ENCODE results near the gene FCMR. TPM values are rescaled to one million over a fixed set of nuclear protein-coding genes. Genes with fewer than 3 reads are reported as not detected.

The FCMR gene
- total RNA-seq, 2 donors from 2014 or later, result 1.3 to 5.0 TPM

DNA sequence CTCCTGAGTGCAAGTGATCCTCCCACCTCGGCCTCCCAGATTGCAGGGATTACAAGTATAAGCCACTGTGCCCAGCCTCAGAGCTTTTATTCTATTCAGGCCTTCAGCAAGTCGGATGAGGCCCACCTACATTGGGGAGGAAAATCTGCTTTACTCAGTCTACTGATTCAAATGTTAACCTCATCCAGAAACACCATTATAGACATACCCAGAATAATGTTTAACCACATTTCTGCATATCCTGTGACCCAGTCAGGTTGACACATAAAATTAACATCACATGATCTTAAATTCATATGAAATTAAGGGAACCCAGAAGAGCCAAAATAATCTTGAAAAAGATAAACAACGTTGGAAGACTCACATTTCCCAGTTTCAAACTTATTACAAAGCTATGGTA is 41.4 kb downstream of the FCMR start:
- DNase-seq (ENCODE audit: low spot score), result no peak
- TF ChIP-seq, protein P1, sequence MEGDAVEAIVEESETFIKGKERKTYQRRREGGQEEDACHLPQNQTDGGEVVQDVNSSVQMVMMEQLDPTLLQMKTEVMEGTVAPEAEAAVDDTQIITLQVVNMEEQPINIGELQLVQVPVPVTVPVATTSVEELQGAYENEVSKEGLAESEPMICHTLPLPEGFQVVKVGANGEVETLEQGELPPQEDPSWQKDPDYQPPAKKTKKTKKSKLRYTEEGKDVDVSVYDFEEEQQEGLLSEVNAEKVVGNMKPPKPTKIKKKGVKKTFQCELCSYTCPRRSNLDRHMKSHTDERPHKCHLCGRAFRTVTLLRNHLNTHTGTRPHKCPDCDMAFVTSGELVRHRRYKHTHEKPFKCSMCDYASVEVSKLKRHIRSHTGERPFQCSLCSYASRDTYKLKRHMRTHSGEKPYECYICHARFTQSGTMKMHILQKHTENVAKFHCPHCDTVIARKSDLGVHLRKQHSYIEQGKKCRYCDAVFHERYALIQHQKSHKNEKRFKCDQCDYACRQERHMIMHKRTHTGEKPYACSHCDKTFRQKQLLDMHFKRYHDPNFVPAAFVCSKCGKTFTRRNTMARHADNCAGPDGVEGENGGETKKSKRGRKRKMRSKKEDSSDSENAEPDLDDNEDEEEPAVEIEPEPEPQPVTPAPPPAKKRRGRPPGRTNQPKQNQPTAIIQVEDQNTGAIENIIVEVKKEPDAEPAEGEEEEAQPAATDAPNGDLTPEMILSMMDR (IDR thresholded peaks at IDR 0.05), result no peak
- Histone ChIP-seq H3K4me1 (no peaks in the 10 kb centered on the region), H3K27ac (no peak overlapping the region), H3K27me3 (no peaks in the 10 kb centered on the region), H3K9me3 (peaks cover 4 to 23% of the 10 kb centered on the region in 2 donors), H3K36me3 (no peaks in the 10 kb centered on the region), H3K4me3 (no peak overlapping the region)

DNA sequence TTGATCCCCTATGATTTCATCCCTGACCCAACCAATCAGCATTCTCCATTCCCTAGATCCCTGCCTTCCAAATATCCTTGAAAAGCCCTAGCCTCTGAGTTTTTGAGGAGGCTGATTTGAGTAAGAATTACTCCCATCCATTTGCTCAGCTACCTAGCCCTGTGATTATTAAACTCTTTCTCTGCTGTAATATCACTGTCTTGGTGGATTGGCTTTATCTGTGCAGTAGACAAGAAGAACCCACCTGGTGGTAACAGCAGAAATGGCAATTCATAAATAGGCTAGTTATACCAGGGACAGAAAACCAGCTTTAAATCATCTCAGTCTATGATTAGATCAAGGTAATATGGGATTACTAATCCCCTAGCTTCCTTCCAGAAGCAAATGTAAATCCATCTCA is 43.3 kb downstream of the FCMR start:
- Histone ChIP-seq H3K4me3 (no peak overlapping the region), H3K27ac (no peak overlapping the region), H3K36me3 (no peaks in the 10 kb centered on the region), H3K9me3 (peaks cover 4 to 23% of the 10 kb centered on the region in 2 donors), H3K4me1 (no peaks in the 10 kb centered on the region), H3K27me3 (no peaks in the 10 kb centered on the region)
- TF ChIP-seq, protein P1 (IDR thresholded peaks at IDR 0.05), result no peak
- DNase-seq (ENCODE audit: low spot score), result no peak

DNA sequence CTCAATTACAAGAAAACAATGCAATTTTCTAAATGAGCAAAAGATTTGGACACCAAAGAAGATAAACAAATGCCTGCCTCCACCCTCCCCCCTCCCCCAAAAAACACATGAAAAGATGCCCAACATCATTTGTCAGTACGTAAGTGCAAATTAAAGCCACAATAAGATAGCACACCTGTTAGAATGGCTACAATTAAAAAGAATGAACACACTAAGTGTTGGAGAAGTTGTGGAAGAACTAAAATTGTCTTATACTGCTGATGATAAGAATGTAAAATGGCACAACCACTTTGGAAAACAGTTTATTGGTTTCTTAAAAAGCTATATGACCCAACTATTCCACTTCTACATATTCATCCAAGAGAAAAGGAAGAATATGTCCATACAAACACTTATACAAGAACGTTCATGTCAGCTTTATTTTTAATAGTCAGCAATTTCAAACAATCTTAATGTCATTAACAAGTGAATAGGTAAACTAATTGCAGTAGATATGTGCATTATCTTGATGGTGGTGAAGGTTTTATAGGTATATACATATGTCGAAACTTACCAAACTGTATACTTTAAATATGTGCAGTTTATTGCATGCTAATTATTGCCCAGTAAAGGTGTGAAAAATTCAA is 45.9 kb downstream of the FCMR start:
- Histone ChIP-seq H3K4me1 (no peaks in the 10 kb centered on the region), H3K4me3 (no peak overlapping the region), H3K36me3 (no peaks in the 10 kb centered on the region), H3K27me3 (no peaks in the 10 kb centered on the region), H3K27ac (no peak overlapping the region), H3K9me3 (peaks cover 4 to 23% of the 10 kb centered on the region in 2 donors)
- no peak for DNase-seq (ENCODE audit: low spot score)
- TF ChIP-seq, protein P1 (IDR thresholded peaks at IDR 0.05), result no peak

DNA sequence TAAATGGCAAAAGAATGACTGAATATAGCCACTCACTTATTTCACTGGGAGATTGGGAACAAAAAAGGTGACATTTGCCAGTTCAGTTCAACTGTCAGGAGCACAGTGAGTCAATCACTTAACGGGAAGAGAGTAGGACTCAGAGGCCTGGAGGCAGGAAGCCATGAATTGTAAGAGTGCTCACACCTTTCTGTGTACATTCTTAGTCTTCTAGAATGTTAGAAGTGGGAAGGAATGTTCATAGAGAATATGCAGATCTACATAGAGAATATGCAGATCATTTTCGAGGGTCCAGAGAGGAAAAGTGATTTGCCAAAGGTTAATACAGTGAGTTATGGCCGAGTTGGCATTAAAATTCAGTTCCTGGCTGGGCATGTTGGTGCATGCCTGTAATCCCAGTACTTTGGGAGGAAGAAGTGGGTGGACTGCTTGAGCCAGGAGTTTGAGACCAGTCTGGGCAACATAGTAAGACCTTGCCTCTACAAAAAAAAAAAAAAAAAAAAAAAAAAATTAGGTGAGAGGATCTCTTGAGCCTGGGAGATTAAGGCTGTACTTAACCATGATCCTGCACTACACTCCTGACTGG is 48.0 kb downstream of the FCMR start:
- no peak overlapping the region for H3K4me3 ChIP-seq
- TF ChIP-seq, protein P1 (IDR thresholded peaks at IDR 0.05), result no peak
- no peaks in the 10 kb centered on the region for H3K4me1 ChIP-seq
- H3K27ac ChIP-seq, result no peak overlapping the region
- no peaks in the 10 kb centered on the region for H3K36me3 ChIP-seq
- no peaks in the 10 kb centered on the region for H3K27me3 ChIP-seq
- peaks cover 4 to 20% of the 10 kb centered on the region in 2 donors for H3K9me3 ChIP-seq
- DNase-seq (ENCODE audit: low spot score), result no peak

DNA sequence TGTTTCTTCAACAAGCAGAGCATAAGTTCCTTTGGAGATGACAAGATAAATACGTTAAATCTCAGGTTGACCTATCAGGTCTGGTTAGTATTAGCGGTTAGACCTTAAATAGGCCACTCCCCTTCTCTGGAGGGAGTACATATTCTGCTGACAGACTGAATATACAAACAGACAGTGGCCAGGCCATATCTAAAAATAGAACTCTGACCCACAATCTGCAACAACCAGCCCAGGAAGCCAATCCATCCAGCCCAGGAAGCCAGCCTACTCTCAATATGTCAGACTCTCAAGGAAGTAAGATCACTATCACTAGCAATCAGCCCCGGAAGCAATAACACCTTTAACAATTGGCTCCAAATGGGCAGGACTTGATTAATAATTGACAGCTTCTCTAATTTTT is 49.6 kb downstream of the FCMR start:
- Histone ChIP-seq H3K27me3 (no peaks in the 10 kb centered on the region), H3K4me3 (no peak overlapping the region), H3K36me3 (no peaks in the 10 kb centered on the region), H3K27ac (no peak overlapping the region), H3K9me3 (peaks cover 0 to 5% of the 10 kb centered on the region in 2 donors), H3K4me1 (no peaks in the 10 kb centered on the region)
- TF ChIP-seq, protein P1 (IDR thresholded peaks at IDR 0.05), result no peak
- DNase-seq (ENCODE audit: low spot score), result no peak

DNA sequence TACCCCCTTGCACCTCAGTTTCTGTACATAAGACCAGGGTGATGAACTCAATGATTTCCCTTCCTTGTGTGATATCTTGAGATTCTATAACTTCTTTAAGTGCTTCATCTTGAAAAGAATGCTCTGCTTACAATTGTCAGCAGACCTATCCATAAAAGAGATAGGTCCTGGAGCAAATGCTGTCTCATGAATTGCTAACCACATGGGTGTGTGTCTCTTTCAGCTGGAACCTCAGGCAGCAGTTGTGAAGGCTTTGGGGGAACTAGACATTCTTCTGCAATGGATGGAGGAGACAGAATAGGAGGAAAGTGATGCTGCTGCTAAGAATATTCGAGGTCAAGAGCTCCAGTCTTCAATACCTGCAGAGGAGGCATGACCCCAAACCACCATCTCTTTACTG is 53.5 kb downstream of the FCMR start:
- H3K4me1 ChIP-seq, result no peaks in the 10 kb centered on the region
- TF ChIP-seq, protein P1 (IDR thresholded peaks at IDR 0.05), result no peak
- H3K9me3 ChIP-seq, result no peaks in the 10 kb centered on the region
- H3K36me3 ChIP-seq, result no peaks in the 10 kb centered on the region
- no peaks in the 10 kb centered on the region for H3K27me3 ChIP-seq
- H3K27ac ChIP-seq, result no peak overlapping the region
- no peak overlapping the region for H3K4me3 ChIP-seq
- no peak for DNase-seq (ENCODE audit: low spot score)

Measured in right atrium auricular region (tissue), 2 donors.